GM12873 (cell line): ENCODE measurements around the gene GRIN2C.

ENCODE experiments used
- CTCF ChIP-seq: IDR thresholded peaks from 2 replicates; pipeline ENCODE4 v1.5.1; 2012; ENCODE audit warnings: low read depth, mild to moderate bottlenecking, moderate library complexity, low read length, control low read depth; ENCODE audit not compliant: insufficient read depth; ENCODE audit errors: missing control alignments

GRIN2C gene

GRCh38 chr17:74796211-74796610 is 63.5 kb downstream of the GRIN2C start:
- TF ChIP-seq CTCF: no peak

GRCh38 chr17:74795327-74796020 is 64.2 kb downstream of the GRIN2C start:
- TF ChIP-seq CTCF: no peak

GRCh38 chr17:74792586-74793105 is 67.0 kb downstream of the GRIN2C start:
- TF ChIP-seq CTCF: no peak
